Calu3 (cell line): Measurements from ENCODE around the gene LGALS12. TPM values are rescaled to one million over a fixed set of nuclear protein-coding genes. Genes with fewer than 3 reads are reported as not detected.

ENCODE experiments used
- BruUV-seq: library from RNA; stranded (reverse); fragments of 400-500 nt; replicated peaks from 2 replicates; lab custom pipeline; 2021; lab: Mats Ljungman, UMichigan
- CTCF ChIA-PET: fragments of 300-600 bp; sonication (Branson Sonifier 250); formaldehyde crosslinking; loops from one replicate; lab custom pipeline; 2022; ENCODE audit warnings: antibody characterized with exemption; lab: Charles Lee
- DNase-seq: peaks from one replicate; pipeline ENCODE4 v3.0.0; 2022
- H3K27ac Mint-ChIP-seq: one replicate; pipeline ENCODE4 v1.8.0; 2022; ENCODE audit warnings: mixed read lengths; ENCODE audit not compliant: unreplicated experiment
- H3K27me3 Mint-ChIP-seq: one replicate; pipeline ENCODE4 v1.8.0; 2022; ENCODE audit warnings: mixed read lengths; ENCODE audit not compliant: unreplicated experiment
- H3K36me3 Mint-ChIP-seq: one replicate; pipeline ENCODE4 v1.8.0; 2022; ENCODE audit warnings: mild to moderate bottlenecking, moderate library complexity, mixed read lengths; ENCODE audit not compliant: insufficient read depth, unreplicated experiment
- H3K4me1 Mint-ChIP-seq: one replicate; pipeline ENCODE4 v1.8.0; 2022; ENCODE audit warnings: mild to moderate bottlenecking, low read depth, mixed read lengths; ENCODE audit not compliant: unreplicated experiment
- H3K4me3 Mint-ChIP-seq: one replicate; pipeline ENCODE4 v1.8.0; 2022; ENCODE audit warnings: mild to moderate bottlenecking, low read depth, moderate library complexity, mixed read lengths; ENCODE audit not compliant: unreplicated experiment
- H3K9me3 Mint-ChIP-seq: one replicate; pipeline ENCODE4 v1.8.0; 2022; ENCODE audit warnings: low read depth, mixed read lengths; ENCODE audit not compliant: unreplicated experiment
- CTCF ChIP-seq: fragments of 200-600 bp; IDR thresholded peaks from one replicate; pipeline ENCODE4 v1.8.0; 2022; ENCODE audit warnings: antibody characterized with exemption; ENCODE audit not compliant: unreplicated experiment
- intact Hi-C: fragments of 100-400 bp; cut with micrococcal nuclease; formaldehyde crosslinking; loops from one replicate; pipeline ENCODE4 v1.10.0; 2022; ENCODE audit not compliant: unreplicated experiment
- total RNA-seq: library from RNA; stranded (reverse); gene quantifications from 2 replicates; pipeline ENCODE4 v1.2.3, GENCODE V29; 2022

LGALS12 gene
- total RNA-seq, 1 experiment from 2014 or later = not detected

DNA sequence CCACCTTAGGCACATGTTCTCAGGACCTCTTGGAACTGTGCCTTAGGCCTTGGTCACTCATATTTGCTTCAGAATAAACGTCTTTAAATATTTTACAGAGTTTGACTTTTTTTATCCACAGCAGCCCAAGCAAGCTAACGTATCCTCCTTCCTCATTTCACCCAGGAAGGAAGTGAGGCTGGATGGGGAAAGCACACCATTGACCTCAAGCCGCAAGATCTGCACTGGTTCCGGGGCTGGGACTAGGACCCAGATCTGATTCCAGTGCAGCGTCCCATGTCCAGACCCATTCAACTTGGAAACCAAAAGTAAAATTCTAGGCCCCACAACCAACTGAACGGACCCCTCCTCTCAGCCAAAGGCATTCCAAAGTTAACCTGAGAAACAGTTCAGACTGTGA lies 2.4 kb upstream of the LGALS12 start:
- H3K9me3 Mint-ChIP-seq = peaks cover 6% of the 10 kb centered on the region
- no peak overlapping the region for H3K4me3 Mint-ChIP-seq
- intact Hi-C loops = no loop called here
- no peak for DNase-seq
- peaks cover 4% of the 10 kb centered on the region for H3K36me3 Mint-ChIP-seq
- CTCF ChIA-PET = no interaction called here
- peaks cover 20% of the 10 kb centered on the region for H3K4me1 Mint-ChIP-seq
- no peaks in the 10 kb centered on the region for H3K27me3 Mint-ChIP-seq
- no peak overlapping the region for H3K27ac Mint-ChIP-seq
- no TSS peak for BruUV-seq
- no peak for TF ChIP-seq CTCF

GRCh38 chr11:63504054-63504453 lies 1.8 kb upstream of the LGALS12 start:
- Mint-ChIP-seq H3K4me3 (no peak overlapping the region), H3K27ac (no peak overlapping the region), H3K27me3 (no peaks in the 10 kb centered on the region), H3K4me1 (peaks cover 20% of the 10 kb centered on the region), H3K36me3 (no peaks in the 10 kb centered on the region), H3K9me3 (peaks cover 3% of the 10 kb centered on the region)
- CTCF ChIA-PET = no interaction called here
- no TSS peak for BruUV-seq
- no peak for DNase-seq
- TF ChIP-seq CTCF = no peak
- intact Hi-C loops = no loop called here

DNA sequence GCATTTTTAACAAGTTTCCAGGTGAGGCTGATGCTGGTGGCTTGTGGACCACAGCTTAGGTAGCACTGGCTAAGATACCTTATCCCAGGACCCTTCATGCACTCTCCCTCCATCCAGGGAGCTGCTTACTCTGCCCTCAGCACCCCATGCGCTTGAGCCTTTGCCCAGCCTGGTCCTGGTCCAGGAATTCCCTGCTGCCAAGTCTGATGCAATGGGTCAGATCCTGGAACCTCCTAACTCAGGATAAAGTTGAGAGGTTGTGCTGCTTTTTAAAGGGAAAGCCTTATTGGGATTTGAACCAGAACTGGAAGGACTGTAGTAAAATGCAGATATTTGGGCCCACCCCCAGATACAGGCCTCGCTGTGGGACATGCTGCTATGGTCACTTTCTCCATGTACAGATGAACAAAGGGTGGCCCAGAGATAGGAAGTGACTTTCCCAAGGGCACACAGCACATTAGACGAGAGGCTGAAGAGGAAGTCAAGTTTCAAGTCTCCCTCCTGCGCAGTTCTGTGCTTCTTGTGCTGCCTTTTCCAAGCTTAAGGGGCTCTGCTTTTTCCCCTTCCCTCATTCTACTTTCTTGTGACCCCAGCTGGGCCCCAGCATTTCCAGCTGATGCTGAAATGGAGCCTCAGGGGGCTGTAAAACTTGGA lies 824 bp upstream of the LGALS12 start:
- DNase-seq = no peak
- CTCF ChIA-PET = interaction anchor here (0.6 kb wide), 1 partner anchor 32 kb away, joined by 6 read pairs; no protein-coding TSS in a partner anchor
- TF ChIP-seq CTCF = no peak
- Mint-ChIP-seq H3K4me3 (no peak overlapping the region), H3K9me3 (no peaks in the 10 kb centered on the region), H3K36me3 (no peaks in the 10 kb centered on the region), H3K4me1 (peaks cover 25% of the 10 kb centered on the region), H3K27me3 (no peaks in the 10 kb centered on the region), H3K27ac (no peak overlapping the region)
- BruUV-seq = no TSS peak
- intact Hi-C loops = no loop called here

GRCh38 chr11:63506876-63507275 lies 992 bp downstream of the LGALS12 start:
- TF ChIP-seq CTCF = no peak
- Mint-ChIP-seq H3K36me3 (no peaks in the 10 kb centered on the region), H3K27me3 (no peaks in the 10 kb centered on the region), H3K27ac (no peak overlapping the region), H3K4me1 (peaks cover 38% of the 10 kb centered on the region), H3K4me3 (no peak overlapping the region), H3K9me3 (no peaks in the 10 kb centered on the region)
- intact Hi-C loops = no loop called here
- CTCF ChIA-PET = interaction anchor here (0.5 to 1.6 kb wide), 2 partner anchors 124 to 129 kb away, joined by 4 to 5 read pairs; no protein-coding TSS in a partner anchor
- BruUV-seq = no TSS peak
- no peak for DNase-seq
